GM20431 (cell line): ENCODE measurements around the gene TMEM213.

Experiments used
- in situ Hi-C: fragments of 300-500 bp; cut with MseI, MboI; formaldehyde crosslinking; loops from one replicate; pipeline ENCODE4 v1.15.0; 2020; ENCODE audit warnings: low sequenced_read_pairs; ENCODE audit not compliant: unreplicated experiment

The TMEM213 gene, protein sequence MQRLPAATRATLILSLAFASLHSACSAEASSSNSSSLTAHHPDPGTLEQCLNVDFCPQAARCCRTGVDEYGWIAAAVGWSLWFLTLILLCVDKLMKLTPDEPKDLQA

GRCh38 chr7:138797715-138798320 is at the start of gene TMEM213, which contains the start of gene ATP6V0A4:
Gene TMEM213, plus strand, starts transcription at chr7:138797994. Its CDS starts 111 bp downstream, at chr7:138798105.
Gene ATP6V0A4, minus strand, starts transcription at chr7:138798196. Its CDS starts 26,949 bp downstream, at chr7:138771247.
- in situ Hi-C loops = no loop called here

GRCh38 chr7:138748666-138749065 is 49.1 kb upstream of the TMEM213 start:
- in situ Hi-C loops = loop anchor here (25.0 kb wide), 2 partner anchors 311 to 586 kb away; no protein-coding TSS in a partner anchor

DNA sequence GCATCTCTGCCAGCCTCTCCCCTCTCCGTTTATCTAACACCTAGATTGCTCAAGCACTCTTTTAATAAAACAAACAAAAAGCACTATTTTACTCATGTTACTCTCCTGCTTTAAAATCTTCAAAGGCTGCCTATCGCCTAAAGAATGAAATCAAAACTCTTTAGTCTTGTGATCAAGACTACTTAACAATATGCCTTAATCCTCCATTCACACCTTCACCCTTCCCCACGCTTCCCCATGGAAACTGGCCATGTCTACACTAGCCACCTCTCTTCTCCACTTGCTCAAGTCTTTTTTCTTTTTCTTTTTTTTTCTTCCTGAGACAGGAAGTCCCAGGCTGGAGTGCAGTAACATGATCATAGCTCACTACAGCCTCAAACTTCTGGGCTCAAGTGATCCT is 47.8 kb upstream of the TMEM213 start:
- in situ Hi-C loops = loop anchor here (25.0 kb wide), 2 partner anchors 313 to 588 kb away; no protein-coding TSS in a partner anchor

GRCh38 chr7:138750473-138750872 is 47.3 kb upstream of the TMEM213 start:
- in situ Hi-C loops = no loop called here

DNA sequence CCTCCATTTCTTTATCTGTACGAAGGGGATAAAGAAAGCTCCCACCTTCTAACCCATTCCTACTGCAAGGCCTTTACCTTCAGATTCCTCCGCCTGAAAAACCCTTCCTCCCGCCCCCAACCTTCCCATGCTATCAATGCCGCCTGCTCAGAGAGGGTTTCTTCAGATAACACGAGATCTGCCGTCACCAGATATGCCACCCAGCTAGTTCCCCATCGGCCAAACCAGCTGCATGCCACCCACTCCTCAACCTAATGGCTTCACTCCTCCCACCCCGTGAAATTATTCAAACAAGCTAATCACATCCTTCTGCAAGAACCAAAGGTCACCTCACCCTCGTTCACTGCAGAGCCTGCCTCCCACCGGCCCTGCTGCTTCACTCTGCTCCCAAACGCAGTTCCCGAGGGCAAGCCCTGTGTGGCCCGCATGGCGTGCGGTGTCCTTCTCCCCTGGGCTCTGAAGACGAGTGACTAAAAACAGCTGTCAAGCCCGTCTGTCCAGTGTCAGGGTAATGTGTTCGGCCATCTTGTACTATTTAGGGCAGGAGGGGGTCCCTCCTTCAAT is 46.8 kb upstream of the TMEM213 start:
- in situ Hi-C loops = no loop called here

- in situ Hi-C loops = no loop called here
Measured at GRCh38 chr7:138752518-138753149, 45.2 kb upstream of the TMEM213 start.

DNA sequence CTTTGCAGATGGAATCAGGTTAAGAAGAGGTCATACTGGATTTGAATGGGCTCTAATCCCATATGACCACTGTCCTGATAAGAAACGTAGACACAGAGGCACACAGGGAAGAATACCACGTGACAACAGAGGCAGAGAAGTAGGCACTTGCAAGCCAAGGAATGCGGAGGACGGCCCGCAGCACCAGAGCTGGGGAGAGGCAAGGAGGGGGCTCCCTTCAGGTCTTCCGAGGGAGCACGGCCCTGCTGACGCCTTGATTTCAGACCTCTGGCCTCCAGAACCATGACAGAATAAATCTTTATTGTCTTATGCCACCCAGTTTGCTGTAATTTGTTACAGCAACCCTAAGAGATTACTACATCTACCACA is 44.7 kb upstream of the TMEM213 start:
- in situ Hi-C loops = no loop called here

DNA sequence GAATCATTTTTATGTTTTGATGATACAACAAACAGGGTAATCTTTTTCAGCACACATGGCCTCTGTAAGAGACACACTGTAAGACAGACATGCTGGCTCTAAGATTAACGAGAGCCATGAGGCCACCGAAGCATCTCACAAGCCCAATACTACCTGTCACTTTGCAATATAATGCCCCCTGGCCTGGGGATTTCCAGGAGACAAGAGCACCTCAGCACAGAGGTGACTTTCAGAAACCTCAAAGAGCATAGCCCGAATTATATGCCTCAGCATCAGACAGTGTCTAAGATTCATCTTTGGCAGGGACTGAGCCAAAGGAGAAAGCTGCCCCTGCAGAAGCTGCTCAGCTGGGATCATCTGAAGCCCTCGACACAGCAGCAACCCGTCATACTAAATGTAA is 44.2 kb upstream of the TMEM213 start:
- in situ Hi-C loops = no loop called here

GRCh38 chr7:138755331-138755747 is 42.5 kb upstream of the TMEM213 start:
- in situ Hi-C loops = no loop called here

- in situ Hi-C loops = no loop called here
Measured at GRCh38 chr7:138755842-138756590, 41.8 kb upstream of the TMEM213 start.

DNA sequence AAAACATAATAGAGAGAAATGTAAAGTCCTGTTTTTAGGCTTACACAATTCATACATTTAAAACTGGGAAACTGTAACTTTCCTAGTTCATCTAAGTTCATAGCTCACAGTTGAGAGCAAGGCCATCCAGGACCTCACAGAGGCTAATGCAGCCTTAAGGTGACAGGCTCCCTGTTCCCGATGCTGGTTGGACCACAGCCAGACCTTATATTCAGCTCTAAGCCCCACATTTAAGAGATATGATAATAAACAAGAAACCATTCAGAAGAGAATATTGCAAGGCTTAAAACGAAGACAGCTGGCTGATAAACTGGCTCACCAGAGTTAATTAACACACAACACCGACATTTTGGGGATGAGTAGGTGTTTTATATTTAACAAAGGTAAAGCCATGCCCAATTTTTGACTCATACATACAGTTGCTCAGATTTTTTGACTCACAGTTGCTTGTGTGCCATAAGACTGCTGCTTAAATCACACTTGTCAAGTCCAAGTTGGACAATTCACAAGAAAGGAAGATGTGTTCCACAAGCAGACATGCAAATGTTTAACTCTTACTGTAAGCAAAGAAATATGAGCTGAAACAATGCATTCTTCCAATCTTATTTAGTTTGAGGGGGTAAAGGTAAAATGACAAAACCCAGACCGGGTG is 41.1 kb upstream of the TMEM213 start:
- in situ Hi-C loops = no loop called here

DNA sequence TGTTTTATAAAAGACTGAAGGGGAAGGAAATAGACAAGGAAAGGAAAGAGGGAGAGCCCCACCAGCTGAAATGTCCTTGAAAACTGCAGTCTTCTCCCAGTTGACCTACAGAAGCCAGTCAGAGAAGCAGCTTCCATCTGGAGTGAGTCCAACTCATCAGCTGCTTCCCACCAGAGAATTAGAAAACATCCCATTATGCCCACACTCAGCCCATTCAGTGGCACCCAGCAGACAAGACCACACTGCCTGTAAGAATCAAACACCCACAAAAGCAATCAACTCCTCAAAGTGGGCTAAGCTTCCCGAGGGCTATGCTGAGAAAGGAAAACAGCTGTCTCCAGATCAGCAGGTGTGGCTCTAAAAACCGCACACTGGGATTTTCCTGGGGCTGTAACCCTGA is 29.6 kb upstream of the TMEM213 start:
- in situ Hi-C loops = no loop called here

- in situ Hi-C loops = no loop called here
Measured at GRCh38 chr7:138770904-138771303, 26.9 kb upstream of the TMEM213 start.

GRCh38 chr7:138773176-138773575 is 24.6 kb upstream of the TMEM213 start:
- in situ Hi-C loops = no loop called here

DNA sequence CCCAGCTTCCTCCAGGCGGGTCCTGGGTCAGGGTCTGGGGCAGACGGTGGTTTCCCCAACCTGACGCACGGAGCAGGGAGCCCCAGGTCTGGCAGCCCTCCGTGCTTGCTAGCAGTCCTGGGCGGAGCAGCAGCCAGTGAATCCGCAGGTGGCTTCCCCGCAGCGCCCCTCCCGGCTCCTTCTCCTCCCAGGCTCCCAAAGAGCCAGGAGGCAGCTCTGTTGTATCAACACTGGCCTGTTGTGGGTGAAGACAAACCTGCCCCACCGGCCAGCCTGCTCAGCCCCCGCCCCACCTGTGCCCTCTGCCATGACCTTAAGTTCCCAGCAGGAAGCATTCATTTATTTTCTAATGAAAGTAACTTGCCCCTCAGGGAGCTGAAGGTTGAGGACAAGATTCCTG is 24.0 kb upstream of the TMEM213 start:
- in situ Hi-C loops = no loop called here

GRCh38 chr7:138776166-138776833 is 21.5 kb upstream of the TMEM213 start:
- in situ Hi-C loops = no loop called here

DNA sequence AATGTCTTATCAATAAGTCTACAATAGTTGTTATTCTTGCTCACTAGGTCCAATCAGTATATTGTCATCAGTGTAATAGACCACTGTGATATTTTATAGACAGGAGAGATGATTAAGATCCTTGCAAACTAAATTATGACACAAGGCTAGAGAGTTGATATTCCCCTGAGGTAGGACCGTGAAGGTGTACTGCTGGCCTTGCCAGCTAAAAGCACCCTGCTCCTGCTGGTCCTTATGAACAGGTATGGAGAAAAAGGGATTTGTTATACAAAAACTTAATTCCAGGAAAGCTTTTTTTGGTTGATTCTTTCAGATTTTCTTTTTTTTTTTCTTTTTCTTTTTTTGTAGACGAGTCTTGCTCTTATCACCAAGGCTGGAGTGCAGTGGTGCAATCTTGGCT is 16.8 kb upstream of the TMEM213 start:
- in situ Hi-C loops = no loop called here

DNA sequence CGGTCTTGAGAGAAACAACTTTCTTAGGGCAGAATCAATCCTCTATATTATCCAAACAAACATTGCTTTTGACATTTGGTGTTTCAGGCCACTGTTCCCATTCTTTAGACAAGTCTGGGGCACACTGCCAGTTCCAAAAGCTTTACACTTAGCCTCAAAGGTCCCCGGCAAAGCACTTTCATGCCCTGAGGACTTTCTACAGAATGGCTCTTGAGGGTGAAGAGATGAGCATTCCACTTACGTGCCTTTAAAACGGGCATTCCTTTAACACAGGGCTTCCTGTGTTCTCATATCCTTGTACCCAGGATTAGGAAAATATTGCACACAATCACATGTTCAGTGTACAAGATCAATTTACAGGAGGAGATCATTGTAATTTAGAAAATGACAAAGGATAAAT is 13.1 kb upstream of the TMEM213 start:
- in situ Hi-C loops = no loop called here

- in situ Hi-C loops = no loop called here
Measured at GRCh38 chr7:138785587-138786437, 12.0 kb upstream of the TMEM213 start.
